Endothelial cell of umbilical vein (primary cell): ENCODE results near the gene KIR2DL3. TPM values are rescaled to one million over a fixed set of nuclear protein-coding genes. Genes with fewer than 3 reads are reported as not detected.

ENCODE experiments used
- BruUV-seq: library from RNA; stranded (reverse); fragments of 400-500 nt; replicated peaks from 2 replicates; lab custom pipeline; 2021; lab: Mats Ljungman, UMichigan
- CTCF ChIA-PET: fragments of 300-600, 350-600 bp; sonication (Branson Sonifier 250); formaldehyde crosslinking; loops from one replicate; lab custom pipeline; 2021; ENCODE audit warnings: antibody characterized with exemption, inconsistent platforms; lab: Charles Lee
- POLR2A ChIA-PET: fragments of 300-600, 350-600 bp; sonication (Branson Sonifier 250); formaldehyde crosslinking; loops from one replicate; lab custom pipeline; 2021; ENCODE audit warnings: antibody characterized with exemption, inconsistent platforms; lab: Charles Lee
- DNase-seq: peaks from one replicate; pipeline ENCODE4 v3.0.0-alpha.2; 2011; ENCODE audit warnings: low read depth, low spot score
- FAIRE-seq: peaks from 2 replicates; lab custom pipeline; 2011; peaks lifted over from hg19 to GRCh38; lab: Jason Lieb, UNC
- H2AFZ ChIP-seq: 2 replicates; pipeline ENCODE4 v1.6.0; 2012; ENCODE audit warnings: low read depth, low read length, control low read depth, inconsistent platforms
- H3K27ac ChIP-seq: 2 replicates; pipeline ENCODE4 v1.5.1; 2011; ENCODE audit warnings: low read depth, mild to moderate bottlenecking, control low read depth, low read length, moderate library complexity; ENCODE audit not compliant: insufficient read depth
- H3K27me3 ChIP-seq, 2 experiments: 2 replicates each; pipeline versions ENCODE4 v1.6.0 to v1.6.1; 2011; ENCODE audit warnings: low read length in 2 of 2, mixed read lengths in 1 of 2; ENCODE audit not compliant: control insufficient read depth in 2 of 2, insufficient read depth in 2 of 2
- H3K36me3 ChIP-seq, 2 experiments: 2 replicates in 1 of 2; 3 replicates in 1 of 2; pipeline ENCODE4 v1.5.1; 2011; ENCODE audit warnings: low read length in 2 of 2, mild to moderate bottlenecking in 1 of 2, moderate library complexity in 1 of 2; ENCODE audit not compliant: control insufficient read depth in 2 of 2, insufficient read depth in 2 of 2; ENCODE audit errors: extremely low read depth in 1 of 2
- H3K4me1 ChIP-seq: 3 replicates; pipeline ENCODE4 v1.5.1; 2011; ENCODE audit warnings: mild to moderate bottlenecking, low read length; ENCODE audit not compliant: control insufficient read depth, insufficient read depth; ENCODE audit errors: extremely low read depth
- H3K4me2 ChIP-seq: 2 replicates; pipeline ENCODE4 v1.6.1; 2011; ENCODE audit warnings: low read length, control low read depth, mixed read lengths; ENCODE audit not compliant: insufficient read depth
- H3K4me3 ChIP-seq, 3 experiments: fragments of 200-600 bp in 1 of 3; sonication (generic), shearing (Covaris generic) in 1 of 3; replicated peaks in 1 of 3; 2 replicates each; pipeline ENCODE4 v1.5.1; 2011 to 2016; ENCODE audit warnings: control low read depth in 3 of 3, low read length in 3 of 3, mild to moderate bottlenecking in 2 of 3, inconsistent platforms in 1 of 3, low read depth in 1 of 3, moderate library complexity in 1 of 3; ENCODE audit not compliant: insufficient read depth in 1 of 3
- H3K79me2 ChIP-seq: 2 replicates; pipeline ENCODE4 v1.6.0; 2012; ENCODE audit warnings: low read length, inconsistent platforms; ENCODE audit not compliant: control insufficient read depth, insufficient read depth
- H3K9ac ChIP-seq: replicated peaks from 2 replicates; pipeline ENCODE3; 2011; ENCODE audit warnings: low read length, control low read depth; ENCODE audit not compliant: insufficient read depth; ENCODE audit errors: extremely low read depth
- H3K9me1 ChIP-seq: replicated peaks from 3 replicates; pipeline ENCODE4 v1.6.0; 2011; ENCODE audit warnings: mild to moderate bottlenecking, low read length; ENCODE audit not compliant: control insufficient read depth, insufficient read depth; ENCODE audit errors: extremely low read depth
- H3K9me3 ChIP-seq: replicated peaks from 2 replicates; pipeline ENCODE4 v1.5.1; 2012; ENCODE audit warnings: low read length, inconsistent platforms; ENCODE audit not compliant: control insufficient read depth, insufficient read depth
- H4K20me1 ChIP-seq: replicated peaks from 2 replicates; pipeline ENCODE3; 2011; ENCODE audit warnings: mild to moderate bottlenecking, low read length; ENCODE audit not compliant: control insufficient read depth, insufficient read depth; ENCODE audit errors: extremely low read depth
- EZH2 ChIP-seq: IDR thresholded peaks from 2 replicates; pipeline ENCODE4 v1.6.1; 2012; ENCODE audit warnings: borderline replicate concordance, low read depth, mild to moderate bottlenecking, moderate library complexity, low read length, inconsistent platforms; ENCODE audit not compliant: severe bottlenecking
- FOS ChIP-seq: IDR thresholded peaks from 2 replicates; pipeline ENCODE4 v1.6.1; 2011; ENCODE audit warnings: mild to moderate bottlenecking, low read length, moderate library complexity, borderline replicate concordance; ENCODE audit not compliant: insufficient read depth
- GATA2 ChIP-seq: IDR thresholded peaks from 2 replicates; pipeline ENCODE4 v1.7.0; 2011; ENCODE audit warnings: low read depth, mild to moderate bottlenecking, moderate library complexity, mixed read lengths, low read length; ENCODE audit not compliant: insufficient read length, insufficient read depth
- JUN ChIP-seq: IDR thresholded peaks from 2 replicates; pipeline ENCODE4 v1.6.1; 2011; ENCODE audit warnings: borderline replicate concordance, low read depth; ENCODE audit not compliant: insufficient read length, insufficient read depth
- MAX ChIP-seq: IDR thresholded peaks from 2 replicates; pipeline ENCODE4 v1.6.1; 2011; ENCODE audit not compliant: insufficient read depth, insufficient read length
- MYC ChIP-seq: IDR thresholded peaks from one replicate; pipeline ENCODE4 v1.6.1; 2011; ENCODE audit warnings: mild to moderate bottlenecking, low read depth, low read length
- POLR2A ChIP-seq: IDR thresholded peaks from 2 replicates; pipeline ENCODE4 v1.6.1; 2012; ENCODE audit warnings: low read depth, mild to moderate bottlenecking, control low read depth, low read length
- POLR2AphosphoS5 ChIP-seq: IDR thresholded peaks from 2 replicates; pipeline ENCODE4 v1.6.1; 2012; ENCODE audit warnings: low read depth, mild to moderate bottlenecking, control low read depth, low read length, moderate library complexity; ENCODE audit not compliant: insufficient read depth
- dilution Hi-C: fragments of 300-500 bp; cut with MboI; formaldehyde crosslinking; loops from one replicate; pipeline ENCODE4 v1.15.0; 2019; ENCODE audit warnings: low sequenced_read_pairs; ENCODE audit not compliant: extremely low pct_ligation_motif_present
- intact Hi-C: fragments of 100-400 bp; cut with micrococcal nuclease; formaldehyde crosslinking; loops from one replicate; pipeline ENCODE4 v1.10.0; 2022
- polyA plus RNA-seq, 4 experiments: library from polyadenylated mRNA; depleted of rRNA in 3 of 4; stranded (reverse) in 3 of 4; unstranded in 1 of 4; fragments of >200 nt; gene quantifications; 2 replicates each; pipeline versions ENCODE4 v1.2.1 to v1.2.3, GENCODE V29; 2011 to 2012; ENCODE audit warnings: missing spikeins in 1 of 4
- total RNA-seq: library from RNA; stranded (reverse); gene quantifications from 2 replicates; pipeline ENCODE4 v1.2.3, GENCODE V29; 2021
- TF ChIP-seq, protein P1 (sequence below), 2 donors: IDR thresholded peaks; 1 replicate in 1 of 2; 2 replicates in 1 of 2; pipeline ENCODE4 v1.5.1; 2011; ENCODE audit warnings: low read length in 2 of 2, mild to moderate bottlenecking in 2 of 2, moderate library complexity in 2 of 2, control low read depth in 1 of 2, inconsistent platforms in 1 of 2, low read depth in 1 of 2; ENCODE audit not compliant: insufficient read depth in 1 of 2; ENCODE audit errors: extremely low read depth in 1 of 2

The KIR2DL3 gene
- total and polyA plus RNA-seq, 2 donors (not counting 3 experiments of a cell fraction or from before 2014, with no cell fraction given) = not detected

DNA sequence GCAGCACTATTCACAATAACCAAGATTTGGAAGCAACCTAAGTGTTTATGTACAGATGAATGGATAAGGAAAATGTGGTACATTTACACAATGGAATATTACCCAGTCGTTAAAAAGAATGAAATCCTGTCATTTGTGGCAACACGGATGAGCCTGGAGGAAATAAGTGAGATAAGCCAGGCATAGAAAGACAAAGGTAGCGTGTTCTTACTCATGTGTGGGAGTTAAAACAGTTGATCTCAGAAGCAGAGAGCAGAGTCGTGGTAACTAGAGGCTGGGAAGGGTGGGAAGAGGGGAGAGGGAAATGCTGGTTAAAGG, 46.1 kb upstream of the KIR2DL3 start:
- dilution Hi-C loops = no loop called here
- no peaks in the 10 kb centered on the region for H3K79me2 ChIP-seq
- H3K4me2 ChIP-seq = no peak overlapping the region
- no peaks in the 10 kb centered on the region for H3K36me3 ChIP-seq
- POLR2A ChIA-PET = no interaction called here
- no peak overlapping the region for H3K9ac ChIP-seq
- no peak for DNase-seq
- H3K4me1 ChIP-seq = no peaks in the 10 kb centered on the region
- H3K27me3 ChIP-seq = no peaks in the 10 kb centered on the region
- TF ChIP-seq POLR2A = no peak
- TF ChIP-seq MAX = no peak
- TF ChIP-seq, protein P1, sequence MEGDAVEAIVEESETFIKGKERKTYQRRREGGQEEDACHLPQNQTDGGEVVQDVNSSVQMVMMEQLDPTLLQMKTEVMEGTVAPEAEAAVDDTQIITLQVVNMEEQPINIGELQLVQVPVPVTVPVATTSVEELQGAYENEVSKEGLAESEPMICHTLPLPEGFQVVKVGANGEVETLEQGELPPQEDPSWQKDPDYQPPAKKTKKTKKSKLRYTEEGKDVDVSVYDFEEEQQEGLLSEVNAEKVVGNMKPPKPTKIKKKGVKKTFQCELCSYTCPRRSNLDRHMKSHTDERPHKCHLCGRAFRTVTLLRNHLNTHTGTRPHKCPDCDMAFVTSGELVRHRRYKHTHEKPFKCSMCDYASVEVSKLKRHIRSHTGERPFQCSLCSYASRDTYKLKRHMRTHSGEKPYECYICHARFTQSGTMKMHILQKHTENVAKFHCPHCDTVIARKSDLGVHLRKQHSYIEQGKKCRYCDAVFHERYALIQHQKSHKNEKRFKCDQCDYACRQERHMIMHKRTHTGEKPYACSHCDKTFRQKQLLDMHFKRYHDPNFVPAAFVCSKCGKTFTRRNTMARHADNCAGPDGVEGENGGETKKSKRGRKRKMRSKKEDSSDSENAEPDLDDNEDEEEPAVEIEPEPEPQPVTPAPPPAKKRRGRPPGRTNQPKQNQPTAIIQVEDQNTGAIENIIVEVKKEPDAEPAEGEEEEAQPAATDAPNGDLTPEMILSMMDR (IDR thresholded peaks at IDR 0.05; ENCODE audit: extremely low read depth in 1 of 2, insufficient read depth in 1 of 2, low read depth in 1 of 2, low read length in 2 of 2) = no peak
- no peak for TF ChIP-seq JUN
- no peak for TF ChIP-seq MYC
- TF ChIP-seq FOS = no peak
- no peak overlapping the region for H3K4me3 ChIP-seq
- no peaks in the 10 kb centered on the region for H4K20me1 ChIP-seq
- no peak overlapping the region for H2AFZ ChIP-seq
- no TSS peak for BruUV-seq
- no peak overlapping the region for H3K27ac ChIP-seq
- intact Hi-C loops = no loop called here
- CTCF ChIA-PET = no interaction called here
- FAIRE-seq = no peak
- H3K9me1 ChIP-seq = no peaks in the 10 kb centered on the region
- H3K9me3 ChIP-seq = no peaks in the 10 kb centered on the region

DNA sequence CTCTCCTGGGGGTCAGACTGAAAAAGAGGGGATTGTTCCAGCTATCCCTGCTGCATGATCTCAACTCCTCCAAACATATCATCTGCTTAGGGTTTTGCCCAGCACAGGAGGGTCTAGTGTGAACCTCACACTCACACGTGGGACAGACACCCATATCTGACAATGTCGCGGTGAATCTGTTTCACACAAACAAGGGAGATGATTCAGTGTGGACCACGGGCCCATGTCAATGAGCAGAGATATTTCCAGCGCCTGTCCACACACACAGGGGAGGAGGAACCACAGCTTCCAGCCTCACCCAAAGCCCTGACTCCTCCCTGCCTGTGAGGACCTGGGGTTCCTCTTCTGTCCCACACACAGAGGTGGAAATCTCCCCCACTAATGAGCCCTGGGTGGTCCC, 43.7 kb upstream of the KIR2DL3 start:
- FAIRE-seq (no peak), DNase-seq (no peak)
- no TSS peak for BruUV-seq
- H3K4me2 ChIP-seq = no peak overlapping the region
- no peaks in the 10 kb centered on the region for H3K79me2 ChIP-seq
- H3K27me3 ChIP-seq = no peaks in the 10 kb centered on the region
- dilution Hi-C loops (no loop called here), intact Hi-C loops (no loop called here)
- no peaks in the 10 kb centered on the region for H3K4me1 ChIP-seq
- H4K20me1 ChIP-seq = no peaks in the 10 kb centered on the region
- H3K27ac ChIP-seq = no peak overlapping the region
- H3K9ac ChIP-seq = no peak overlapping the region
- H2AFZ ChIP-seq = no peak overlapping the region
- ChIA-PET POLR2A (no interaction called here), CTCF (no interaction called here)
- TF ChIP-seq MAX = no peak
- no peak for TF ChIP-seq FOS
- no peak for TF ChIP-seq MYC
- no peak for TF ChIP-seq GATA2
- TF ChIP-seq, protein P1 (IDR thresholded peaks at IDR 0.05; ENCODE audit: extremely low read depth in 1 of 2, insufficient read depth in 1 of 2, low read depth in 1 of 2, low read length in 2 of 2) = no peak
- no peak for TF ChIP-seq POLR2A
- TF ChIP-seq JUN = no peak
- no peak for TF ChIP-seq EZH2
- TF ChIP-seq POLR2AphosphoS5 = no peak
- no peak overlapping the region for H3K4me3 ChIP-seq
- no peaks in the 10 kb centered on the region for H3K9me3 ChIP-seq
- no peaks in the 10 kb centered on the region for H3K9me1 ChIP-seq
- H3K36me3 ChIP-seq = no peaks in the 10 kb centered on the region
